HG03469 (cell line): ENCODE measurements around the gene ARHGAP9.
"Not testable (repeated sequence)": the region's sequence is repeated elsewhere in the genome, so short reads cannot be mapped to it uniquely, and the experiment has no call there.

Experiments used
- ATAC-seq: cut with Tn5 transposase; IDR thresholded peaks from one replicate; pipeline ENCODE4 v1.9.1; 2021; ENCODE audit warnings: mild to moderate bottlenecking, moderate library complexity, moderate number of reproducible peaks; ENCODE audit not compliant: unreplicated experiment

Gene ARHGAP9

DNA sequence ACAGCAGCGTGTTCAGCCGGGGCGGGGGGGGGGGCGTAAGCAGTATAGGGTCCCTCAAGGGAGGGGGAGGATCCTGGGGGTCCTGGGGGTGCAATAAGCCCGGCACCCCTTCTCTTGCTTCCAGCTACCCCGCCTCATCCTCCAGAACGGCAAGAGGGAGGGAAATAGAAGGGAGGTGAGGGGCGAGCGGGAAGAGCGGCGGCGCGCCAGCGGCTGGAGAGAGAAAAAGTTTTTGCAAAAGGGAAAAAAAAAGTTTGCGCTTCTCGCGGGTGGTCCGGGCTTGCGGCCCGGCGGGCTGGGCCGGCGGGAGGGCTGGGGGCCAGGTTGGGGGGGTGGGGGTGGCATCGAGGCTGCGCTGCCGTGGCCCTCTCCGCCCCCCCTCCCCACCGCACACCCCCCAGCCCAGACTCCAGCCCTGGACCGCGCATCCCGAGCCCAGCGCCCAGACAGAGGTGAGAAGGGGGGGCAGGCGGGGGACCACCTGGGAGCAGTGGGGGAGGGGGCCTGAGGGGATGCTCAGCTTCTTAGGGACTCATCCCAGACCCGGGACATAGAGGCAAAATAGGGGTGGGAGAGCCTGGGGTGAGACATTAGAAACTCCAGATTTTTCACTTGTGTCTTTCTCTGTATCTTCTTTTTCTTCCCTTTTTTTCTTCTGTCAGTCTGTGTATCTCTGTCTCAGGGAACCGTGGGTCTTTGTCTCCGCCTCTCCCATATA is 19.8 kb downstream of the ARHGAP9 start, which contains the start of gene GLI1:
TSS of gene GLI1 (plus strand) at position 36 of the 718 bp plus-strand sequence. CDS start 3,907 bp downstream, outside the sequence.
- no peak for ATAC-seq

DNA sequence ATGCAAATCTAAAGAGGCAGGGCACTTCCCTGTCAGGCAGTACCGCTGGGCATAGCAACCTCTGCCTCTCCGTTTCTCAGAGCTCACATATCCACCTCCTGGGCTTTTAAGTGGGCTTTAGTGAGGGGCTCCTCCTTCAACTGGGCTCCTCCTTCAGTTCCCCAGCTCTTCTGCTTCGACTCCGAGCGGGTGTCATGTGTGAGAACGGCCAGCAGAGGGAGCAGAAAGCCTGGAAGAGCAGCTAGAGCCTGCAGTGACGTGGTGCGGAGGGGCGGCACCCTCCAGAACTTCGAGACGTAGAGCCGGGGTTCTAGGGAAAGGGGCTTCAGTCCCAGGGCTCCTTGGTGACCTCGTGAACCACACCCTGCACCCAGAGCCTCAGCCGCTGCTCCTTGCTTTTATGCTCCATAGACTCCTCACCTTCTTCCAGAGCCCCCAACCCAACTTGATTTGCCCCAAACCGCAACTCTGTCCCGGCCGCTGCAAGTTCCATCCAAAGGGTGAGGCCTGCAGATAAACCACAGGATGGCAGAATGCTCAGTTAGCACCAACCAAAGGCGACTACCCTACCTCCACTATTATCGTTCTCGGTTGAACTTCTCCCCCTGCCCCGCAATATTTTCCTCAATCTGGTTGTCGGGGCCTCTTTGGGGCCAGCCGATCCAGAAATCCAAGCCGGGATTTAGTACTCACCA is 20.5 kb downstream of the ARHGAP9 start:
- peak; percentile 39 for ATAC-seq

DNA sequence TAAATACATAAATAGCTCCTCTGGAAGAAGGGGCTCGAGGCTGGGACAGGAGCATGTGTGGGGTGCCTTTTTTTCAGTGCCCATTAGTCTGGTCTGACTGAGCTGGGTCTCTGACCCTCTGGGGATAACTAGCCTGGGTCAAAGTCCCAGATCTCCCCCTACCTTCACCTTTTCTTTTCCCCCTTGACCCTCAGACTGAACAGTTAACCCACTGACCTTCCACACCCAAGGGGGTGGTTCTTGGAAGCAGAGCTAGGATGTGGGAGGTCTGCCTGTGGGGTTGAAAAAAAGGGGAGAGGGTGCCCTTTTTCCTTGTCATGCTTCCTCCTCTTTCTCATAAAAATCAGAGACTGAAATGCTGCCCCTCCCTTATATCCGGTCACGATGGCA is 21.0 kb downstream of the ARHGAP9 start:
- no peak for ATAC-seq

DNA sequence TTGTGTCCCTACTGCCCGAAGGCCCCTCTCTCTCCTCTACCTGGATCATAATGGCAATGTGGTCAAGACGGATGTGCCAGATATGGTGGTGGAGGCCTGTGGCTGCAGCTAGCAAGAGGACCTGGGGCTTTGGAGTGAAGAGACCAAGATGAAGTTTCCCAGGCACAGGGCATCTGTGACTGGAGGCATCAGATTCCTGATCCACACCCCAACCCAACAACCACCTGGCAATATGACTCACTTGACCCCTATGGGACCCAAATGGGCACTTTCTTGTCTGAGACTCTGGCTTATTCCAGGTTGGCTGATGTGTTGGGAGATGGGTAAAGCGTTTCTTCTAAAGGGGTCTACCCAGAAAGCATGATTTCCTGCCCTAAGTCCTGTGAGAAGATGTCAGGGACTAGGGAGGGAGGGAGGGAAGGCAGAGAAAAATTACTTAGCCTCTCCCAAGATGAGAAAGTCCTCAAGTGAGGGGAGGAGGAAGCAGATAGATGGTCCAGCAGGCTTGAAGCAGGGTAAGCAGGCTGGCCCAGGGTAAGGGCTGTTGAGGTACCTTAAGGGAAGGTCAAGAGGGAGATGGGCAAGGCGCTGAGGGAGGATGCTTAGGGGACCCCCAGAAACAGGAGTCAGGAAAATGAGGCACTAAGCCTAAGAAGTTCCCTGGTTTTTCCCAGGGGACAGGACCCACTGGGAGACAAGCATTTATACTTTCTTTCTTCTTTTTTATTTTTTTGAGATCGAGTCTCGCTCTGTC is 22.8 kb downstream of the ARHGAP9 start:
- ATAC-seq: no peak

DNA sequence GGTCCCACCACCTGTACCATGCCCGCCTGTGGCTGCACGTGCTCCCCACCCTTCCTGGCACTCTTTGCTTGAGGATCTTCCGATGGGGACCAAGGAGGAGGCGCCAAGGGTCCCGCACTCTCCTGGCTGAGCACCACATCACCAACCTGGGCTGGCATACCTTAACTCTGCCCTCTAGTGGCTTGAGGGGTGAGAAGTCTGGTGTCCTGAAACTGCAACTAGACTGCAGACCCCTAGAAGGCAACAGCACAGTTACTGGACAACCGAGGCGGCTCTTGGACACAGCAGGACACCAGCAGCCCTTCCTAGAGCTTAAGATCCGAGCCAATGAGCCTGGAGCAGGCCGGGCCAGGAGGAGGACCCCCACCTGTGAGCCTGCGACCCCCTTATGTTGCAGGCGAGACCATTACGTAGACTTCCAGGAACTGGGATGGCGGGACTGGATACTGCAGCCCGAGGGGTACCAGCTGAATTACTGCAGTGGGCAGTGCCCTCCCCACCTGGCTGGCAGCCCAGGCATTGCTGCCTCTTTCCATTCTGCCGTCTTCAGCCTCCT is 23.4 kb downstream of the ARHGAP9 start:
- no peak for ATAC-seq

DNA sequence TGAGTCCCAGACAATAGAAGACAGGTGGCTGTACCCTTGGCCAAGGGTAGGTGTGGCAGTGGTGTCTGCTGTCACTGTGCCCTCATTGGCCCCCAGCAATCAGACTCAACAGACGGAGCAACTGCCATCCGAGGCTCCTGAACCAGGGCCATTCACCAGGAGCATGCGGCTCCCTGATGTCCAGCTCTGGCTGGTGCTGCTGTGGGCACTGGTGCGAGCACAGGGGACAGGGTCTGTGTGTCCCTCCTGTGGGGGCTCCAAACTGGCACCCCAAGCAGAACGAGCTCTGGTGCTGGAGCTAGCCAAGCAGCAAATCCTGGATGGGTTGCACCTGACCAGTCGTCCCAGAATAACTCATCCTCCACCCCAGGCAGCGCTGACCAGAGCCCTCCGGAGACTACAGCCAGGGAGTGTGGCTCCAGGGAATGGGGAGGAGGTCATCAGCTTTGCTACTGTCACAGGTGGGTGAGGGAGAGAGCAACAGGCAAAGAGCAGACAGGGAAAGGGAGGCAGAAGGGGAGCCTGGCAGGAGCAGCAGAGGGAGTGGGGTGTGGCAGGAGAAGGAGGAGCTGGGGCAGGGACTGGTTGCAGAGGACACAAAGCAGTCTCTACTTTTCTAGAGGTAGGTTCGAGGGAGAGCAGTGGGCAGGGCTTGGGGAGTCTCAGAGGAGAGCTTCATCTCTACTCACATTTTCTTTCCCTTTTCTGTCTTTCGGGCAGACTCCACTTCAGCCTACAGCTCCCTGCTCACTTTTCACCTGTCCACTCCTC is 24.1 kb downstream of the ARHGAP9 start:
- no peak for ATAC-seq

DNA sequence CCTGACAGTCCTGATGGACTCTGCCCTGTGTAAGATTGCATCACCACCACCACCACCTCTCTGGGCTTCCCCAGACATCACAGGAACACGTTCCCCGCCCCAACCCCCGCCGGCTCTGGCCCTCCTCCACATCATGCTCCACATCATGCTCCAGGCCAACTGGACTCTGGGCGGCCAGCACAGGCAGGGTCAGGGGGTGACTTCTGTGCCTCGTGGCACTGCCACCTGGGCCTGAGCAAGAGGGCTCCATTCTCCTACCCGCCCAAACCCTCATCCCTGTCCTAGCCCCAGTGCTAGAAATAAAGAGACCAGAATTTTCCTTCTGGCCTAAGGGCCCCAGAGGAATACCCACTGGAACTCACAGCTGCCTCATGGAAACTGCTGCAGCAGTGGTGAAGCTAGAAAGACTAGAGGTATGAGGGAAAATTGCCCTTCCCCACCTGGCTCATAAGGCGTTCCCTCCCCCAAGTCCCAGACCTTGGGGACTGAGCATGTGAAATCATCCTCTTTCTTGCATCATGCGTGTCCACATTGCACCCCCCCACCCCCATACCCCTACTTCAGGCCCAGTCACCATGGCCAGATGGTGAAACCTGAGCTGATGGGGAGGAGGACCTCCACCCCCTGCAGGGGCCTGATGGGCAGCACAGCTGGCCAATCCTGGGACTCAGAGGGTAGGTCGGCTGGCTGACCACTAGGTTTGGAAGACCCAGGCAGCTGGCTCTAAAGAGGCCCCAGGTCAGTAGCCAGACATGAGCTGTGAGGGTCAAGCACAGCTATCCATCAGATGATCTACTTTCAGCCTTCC is 24.9 kb downstream of the ARHGAP9 start, which contains the start of gene INHBE:
TSS of gene INHBE (plus strand) at position 742 of the 808 bp plus-strand sequence. CDS start 230 bp downstream, outside the sequence.
- ATAC-seq: no peak

DNA sequence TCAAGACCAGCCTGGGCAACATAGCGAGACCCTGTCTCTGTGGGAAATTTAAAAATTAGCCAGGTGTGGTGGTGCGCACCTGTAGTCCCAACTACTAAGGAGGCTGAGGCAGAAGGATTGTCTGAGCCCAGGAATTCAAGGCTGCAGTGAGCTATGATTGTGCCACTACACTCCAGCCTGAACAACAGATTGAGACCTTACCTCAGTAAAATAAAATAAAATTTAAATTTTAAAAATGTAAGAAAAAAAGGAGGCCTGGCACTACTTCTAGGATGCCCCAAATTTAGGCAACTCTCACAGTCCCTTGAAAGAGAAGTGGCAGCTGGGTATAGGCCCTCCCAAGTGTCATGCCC is 25.5 kb downstream of the ARHGAP9 start:
- no peak for ATAC-seq

DNA sequence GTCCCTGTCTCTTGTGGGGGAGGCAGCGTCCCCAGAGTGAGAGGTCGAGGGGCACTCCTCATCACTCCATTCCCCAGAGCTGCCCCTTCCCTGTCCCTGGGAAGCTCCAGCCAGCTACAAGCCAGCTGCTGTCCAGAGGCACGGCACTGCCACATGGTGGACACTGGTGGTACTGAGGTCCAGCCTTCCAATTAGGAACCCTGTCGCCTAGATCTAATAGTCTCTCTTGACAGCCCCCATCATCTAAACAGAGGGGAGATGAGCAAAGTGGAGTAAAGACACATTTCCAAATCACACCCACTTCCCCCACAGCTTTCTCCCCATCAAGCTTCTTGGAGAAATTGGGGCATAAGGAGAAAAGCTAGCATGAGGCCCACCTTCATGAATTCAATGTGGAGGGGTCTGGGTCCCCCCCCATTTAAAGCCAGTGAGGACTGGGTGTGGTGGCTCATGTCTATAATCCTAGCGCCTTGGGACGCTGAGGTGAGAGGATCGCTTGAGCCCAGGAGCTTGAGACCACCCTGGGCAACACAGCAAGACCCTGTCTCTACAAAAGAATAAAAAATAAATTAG is 26.6 kb downstream of the ARHGAP9 start:
- peak; percentile 59 for ATAC-seq

DNA sequence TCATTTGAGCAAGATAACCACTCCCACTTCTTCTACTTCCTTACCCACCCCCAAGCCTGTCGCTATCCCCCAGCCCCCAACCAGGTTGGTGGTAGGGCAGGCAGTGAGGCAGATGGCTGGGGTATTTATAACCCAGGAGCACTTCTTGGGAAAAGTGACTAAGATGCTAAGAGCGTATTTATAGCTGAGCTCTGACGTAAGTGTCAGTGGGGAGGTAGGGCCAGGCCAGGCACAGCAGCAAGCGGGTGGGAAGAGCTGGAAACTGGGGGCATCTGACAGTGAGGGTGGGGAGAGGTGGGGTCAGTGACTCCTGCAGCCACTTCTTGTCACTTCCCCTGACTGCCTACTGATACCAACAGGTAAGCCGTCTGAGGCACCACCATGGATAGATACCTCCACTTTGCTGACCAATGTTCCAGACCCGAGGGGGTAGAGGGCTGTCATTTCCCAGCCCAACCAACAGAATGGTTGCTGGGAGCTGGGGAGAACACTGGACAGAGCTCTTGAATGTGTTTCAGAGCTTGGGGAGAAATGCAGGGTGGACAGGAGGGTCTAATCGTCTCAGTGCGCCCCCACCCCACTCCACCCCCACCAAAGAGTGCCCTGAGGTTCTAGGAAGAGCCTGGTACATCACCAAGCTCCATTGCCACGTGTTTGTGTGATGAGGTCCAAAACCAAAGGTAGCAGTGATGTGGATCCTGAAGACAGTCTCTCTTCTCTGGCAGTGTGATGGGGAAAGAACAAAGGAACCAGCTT is 27.3 kb downstream of the ARHGAP9 start:
- ATAC-seq: no peak

DNA sequence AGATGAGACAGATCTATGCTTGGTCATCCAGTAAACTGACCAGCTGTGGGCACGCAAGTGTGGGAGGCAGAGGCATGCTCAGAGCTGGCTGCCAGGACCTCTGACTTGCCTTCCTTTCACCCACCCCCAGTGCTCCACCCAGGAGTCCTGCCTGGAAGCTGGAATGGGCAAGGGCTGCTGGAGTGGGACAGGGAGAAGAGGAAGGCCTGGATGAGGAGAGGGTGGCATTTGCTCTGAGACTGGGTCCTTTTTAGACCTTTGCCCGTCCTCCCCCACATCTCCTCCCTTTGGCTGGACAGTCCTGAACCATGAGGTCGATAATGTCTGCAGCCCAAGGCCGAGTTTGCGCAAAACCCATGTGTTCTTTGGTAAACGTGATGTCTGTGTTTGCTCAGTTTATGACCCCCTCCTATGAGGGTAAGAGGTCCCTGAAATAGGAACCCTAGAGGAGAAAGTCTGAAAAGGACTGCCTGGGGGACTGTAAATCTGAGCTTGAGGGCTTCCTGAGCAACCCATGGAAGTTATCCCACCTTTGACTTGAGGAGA is 28.4 kb downstream of the ARHGAP9 start:
- no peak for ATAC-seq

DNA sequence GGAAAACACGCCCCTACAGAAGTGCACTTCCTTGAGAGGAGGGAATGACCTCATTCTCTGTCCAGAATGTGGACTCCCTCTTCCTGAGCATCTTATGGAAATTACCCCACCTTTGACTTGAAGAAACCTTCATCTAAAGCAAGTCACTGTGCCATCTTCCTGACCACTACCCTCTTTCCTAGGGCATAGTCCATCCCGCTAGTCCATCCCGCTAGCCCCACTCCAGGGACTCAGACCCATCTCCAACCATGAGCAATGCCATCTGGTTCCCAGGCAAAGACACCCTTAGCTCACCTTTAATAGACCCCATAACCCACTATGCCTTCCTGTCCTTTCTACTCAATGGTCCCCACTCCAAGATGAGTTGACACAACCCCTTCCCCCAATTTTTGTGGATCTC is 29.6 kb downstream of the ARHGAP9 start:
- ATAC-seq: no peak

DNA sequence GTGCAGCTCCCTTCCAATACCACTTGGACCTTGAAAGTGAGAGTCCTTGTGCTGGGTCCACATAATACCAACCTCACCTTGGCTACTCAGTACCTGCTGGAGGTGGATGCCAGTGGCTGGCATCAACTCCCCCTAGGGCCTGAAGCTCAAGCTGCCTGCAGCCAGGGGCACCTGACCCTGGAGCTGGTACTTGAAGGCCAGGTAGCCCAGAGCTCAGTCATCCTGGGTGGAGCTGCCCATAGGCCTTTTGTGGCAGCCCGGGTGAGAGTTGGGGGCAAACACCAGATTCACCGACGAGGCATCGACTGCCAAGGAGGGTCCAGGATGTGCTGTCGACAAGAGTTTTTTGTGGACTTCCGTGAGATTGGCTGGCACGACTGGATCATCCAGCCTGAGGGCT is 30.3 kb downstream of the ARHGAP9 start:
- no peak for ATAC-seq

DNA sequence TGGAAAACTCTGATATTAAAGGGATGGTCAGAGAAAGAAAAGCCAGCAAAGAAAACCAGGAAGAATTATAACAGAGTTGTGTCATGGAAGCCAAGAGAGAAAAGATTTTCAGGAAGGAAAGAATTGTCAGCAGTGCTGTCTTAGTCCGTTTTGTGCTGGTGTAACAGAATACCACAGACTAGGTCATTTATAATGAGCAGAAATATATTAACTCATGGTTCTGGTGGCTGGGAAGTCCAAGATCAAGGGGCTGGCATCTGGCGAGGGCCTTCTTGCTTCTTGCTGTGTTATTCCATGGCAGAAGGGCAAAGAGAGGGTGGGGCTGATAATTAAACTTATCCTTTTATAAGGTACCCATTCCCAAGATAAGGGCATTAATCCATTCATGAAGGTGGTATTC is 31.0 kb downstream of the ARHGAP9 start:
- ATAC-seq: no peak

DNA sequence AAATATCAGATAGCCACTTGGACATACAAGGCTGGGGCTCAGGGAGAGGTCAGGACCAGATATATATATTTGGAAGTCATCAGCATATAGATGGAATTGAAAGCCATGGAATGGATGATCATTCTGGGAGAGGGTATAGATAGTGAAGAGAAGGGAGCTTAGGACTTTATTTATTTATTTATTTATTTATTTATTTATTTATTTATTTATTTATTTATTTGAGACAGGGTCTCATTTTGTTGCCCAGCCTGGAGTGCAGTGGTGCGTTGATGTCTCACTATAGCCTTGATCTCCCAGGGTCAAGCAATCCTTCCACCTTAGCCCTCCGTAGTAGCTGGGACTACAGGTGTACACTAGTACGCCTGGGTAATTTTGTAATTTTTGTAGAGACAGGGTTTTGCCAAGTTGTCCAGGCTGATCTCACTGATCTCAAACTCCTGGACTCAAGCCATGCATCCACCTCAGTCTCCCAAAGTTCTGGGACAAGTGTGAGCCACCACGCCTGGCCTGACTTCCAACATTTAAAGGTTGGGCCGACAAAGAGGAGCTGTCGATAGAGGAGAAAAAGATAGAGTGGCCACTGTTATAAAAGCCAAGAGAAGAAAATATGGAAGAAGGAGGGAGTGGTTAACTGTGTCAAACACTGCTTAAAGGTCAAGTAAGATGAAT is 33.2 kb downstream of the ARHGAP9 start:
- no peak for ATAC-seq

DNA sequence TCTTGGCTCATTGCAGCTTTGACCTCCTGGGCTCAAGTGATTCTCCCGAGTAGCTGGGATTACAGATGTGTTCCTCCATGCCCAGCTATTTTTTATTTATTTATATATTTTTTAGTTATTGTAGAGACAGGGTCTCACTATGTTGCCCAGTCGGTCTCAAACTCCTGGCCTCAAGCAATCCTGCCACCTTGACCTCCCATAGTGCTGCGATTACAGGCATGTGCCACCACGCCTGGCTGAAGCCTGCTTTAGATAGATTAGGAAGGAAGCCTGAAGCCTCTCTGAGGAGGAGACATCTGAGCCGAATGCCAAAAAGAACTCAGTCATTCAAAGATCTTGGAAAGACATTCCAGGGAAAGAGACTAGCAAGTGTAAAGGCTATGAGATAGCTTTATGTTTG is 34.9 kb downstream of the ARHGAP9 start:
- ATAC-seq: no peak

DNA sequence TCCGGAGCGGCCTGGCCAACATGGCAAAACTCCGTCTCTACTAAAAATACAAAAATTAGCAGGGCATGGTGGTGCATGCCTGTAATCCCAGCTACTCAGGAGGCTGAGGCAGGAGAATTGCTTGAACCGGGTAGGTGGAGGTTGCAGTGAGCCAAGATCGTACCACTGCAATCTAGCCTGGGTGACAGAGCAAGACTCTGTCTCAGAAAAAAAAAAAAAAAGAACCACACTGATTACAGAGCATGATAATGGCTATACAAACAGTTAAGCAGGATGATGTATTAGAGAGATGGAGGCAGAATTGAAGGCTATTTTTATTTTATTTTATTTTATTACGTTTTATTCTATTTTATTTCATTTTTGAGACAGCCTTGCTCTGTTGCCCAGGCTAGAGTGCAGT is 35.3 kb downstream of the ARHGAP9 start:
- ATAC-seq: not testable (repeated sequence)
